Activated CD4-positive, alpha-beta memory T cell treated with anti-CD3 and anti-CD28 coated beads for 36 hours (primary cell): ENCODE results near the gene DYNC1LI2. TPM values are rescaled to one million over a fixed set of nuclear protein-coding genes. Genes with fewer than 3 reads are reported as not detected.
A peak's percentile ranks its signal among the peaks of the same experiment; 100 is the strongest.
"Not testable (repeated sequence)": the region's sequence is repeated elsewhere in the genome, so short reads cannot be mapped to it uniquely, and the experiment has no call there.

ENCODE experiments used
- CTCF ChIA-PET: fragments of 350-600 bp; sonication (Branson Sonifier 250); formaldehyde crosslinking; loops from one replicate; lab custom pipeline; 2021; ENCODE audit warnings: antibody characterized with exemption, inconsistent platforms; lab: Charles Lee
- POLR2A ChIA-PET: fragments of 350-600 bp; sonication (Branson Sonifier 250); formaldehyde crosslinking; loops from one replicate; lab custom pipeline; 2021; ENCODE audit warnings: antibody characterized with exemption; lab: Charles Lee
- DNase-seq: peaks from one replicate; pipeline ENCODE4 v3.0.0-alpha.2; 2020
- H3K27ac Mint-ChIP-seq: one replicate; pipeline ENCODE4 v1.8.0; 2021; ENCODE audit warnings: mixed read lengths
- H3K27me3 Mint-ChIP-seq: one replicate; pipeline ENCODE4 v1.8.0; 2021; ENCODE audit warnings: mixed read lengths
- H3K36me3 Mint-ChIP-seq: one replicate; pipeline ENCODE4 v1.8.0; 2021; ENCODE audit warnings: mixed read lengths
- H3K4me1 Mint-ChIP-seq: one replicate; pipeline ENCODE4 v1.8.0; 2021; ENCODE audit warnings: low read depth, mixed read lengths
- H3K4me3 Mint-ChIP-seq: one replicate; pipeline ENCODE4 v1.8.0; 2021; ENCODE audit warnings: mild to moderate bottlenecking, mixed read lengths
- H3K9me3 Mint-ChIP-seq: one replicate; pipeline ENCODE4 v1.8.0; 2021; ENCODE audit warnings: mixed read lengths
- intact Hi-C: fragments of 100-400 bp; cut with micrococcal nuclease; formaldehyde crosslinking; loops from one replicate; pipeline ENCODE4 v1.15.1; 2023
- total RNA-seq, 2 experiments: library from RNA; stranded (reverse); gene quantifications; one replicate each; pipeline ENCODE4 v1.2.3, GENCODE V29; 2021

DYNC1LI2 gene
- 10 to 100 TPM; 37.9 to 39.1 TPM for total RNA-seq

- H3K36me3 Mint-ChIP-seq = peaks cover 16% of the 10 kb centered on the region
- POLR2A ChIA-PET = interaction anchor here (2.6 kb wide), 1 partner anchor 80 kb away, joined by 6 read pairs; the partner anchor contains the start of gene NAE1
- H3K4me3 Mint-ChIP-seq = peak within 1 kb of the TSS; percentile 83
- peaks cover 37% of the 10 kb centered on the region for H3K4me1 Mint-ChIP-seq
- CTCF ChIA-PET = interaction anchor here (0.6 to 2.5 kb wide), 29 partner anchors 10 to 346 kb away, joined by 3 to 29 read pairs (median 4); partner anchors contain the start of genes NAE1 and PDP2
- no peaks in the 10 kb centered on the region for H3K9me3 Mint-ChIP-seq
- peaks cover 4% of the 10 kb centered on the region for H3K27me3 Mint-ChIP-seq
- H3K27ac Mint-ChIP-seq = peak within 1 kb of the TSS; percentile 74
- intact Hi-C loops = loop anchor here (2.0 to 5.0 kb wide), 4 partner anchors 54 to 189 kb away; partner anchors contain the start of gene CMTM4
- peak; percentile 84 for DNase-seq
Observed at GRCh38 chr16:66751303-66751991, at the start of gene DYNC1LI2. TSS of gene DYNC1LI2 (minus strand) at chr16:66751609. CDS start at chr16:66751591, 18 bp downstream.

- H3K27ac Mint-ChIP-seq = no peak overlapping the region
- H3K9me3 Mint-ChIP-seq = no peaks in the 10 kb centered on the region
- POLR2A ChIA-PET = no interaction called here
- intact Hi-C loops = no loop called here
- DNase-seq = no peak
- no peaks in the 10 kb centered on the region for H3K27me3 Mint-ChIP-seq
- peaks cover 25% of the 10 kb centered on the region for H3K36me3 Mint-ChIP-seq
- no peak overlapping the region for H3K4me3 Mint-ChIP-seq
- H3K4me1 Mint-ChIP-seq = no peaks in the 10 kb centered on the region
- CTCF ChIA-PET = no interaction called here
Observed at GRCh38 chr16:66800856-66801255, 49.4 kb upstream of the DYNC1LI2 start.

DNA sequence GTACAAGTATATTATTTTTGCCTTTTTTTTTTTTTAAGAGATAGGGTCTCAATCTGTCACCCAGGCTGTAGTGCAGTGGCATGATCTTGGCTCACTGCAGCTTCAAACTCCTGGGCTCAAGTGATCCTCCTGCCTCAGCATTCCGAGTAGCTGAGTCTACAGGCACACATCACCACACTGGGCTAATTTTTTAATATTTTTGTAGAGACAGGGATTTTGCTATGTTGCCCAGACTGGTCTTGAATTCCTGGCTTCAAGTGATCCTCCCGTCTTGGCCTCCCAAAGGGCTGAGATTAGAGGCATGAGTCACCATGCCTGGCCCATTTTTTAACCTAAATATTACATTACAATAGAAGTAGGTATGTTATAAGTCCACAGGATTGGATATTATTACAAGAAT is 46.8 kb upstream of the DYNC1LI2 start:
- no peaks in the 10 kb centered on the region for H3K4me1 Mint-ChIP-seq
- ChIA-PET POLR2A (no interaction called here), CTCF (no interaction called here)
- H3K27me3 Mint-ChIP-seq = no peaks in the 10 kb centered on the region
- no peaks in the 10 kb centered on the region for H3K9me3 Mint-ChIP-seq
- intact Hi-C loops = no loop called here
- no peak for DNase-seq
- H3K36me3 Mint-ChIP-seq = peaks cover 7% of the 10 kb centered on the region
- H3K4me3 Mint-ChIP-seq = no peak overlapping the region
- H3K27ac Mint-ChIP-seq = no peak overlapping the region

DNA sequence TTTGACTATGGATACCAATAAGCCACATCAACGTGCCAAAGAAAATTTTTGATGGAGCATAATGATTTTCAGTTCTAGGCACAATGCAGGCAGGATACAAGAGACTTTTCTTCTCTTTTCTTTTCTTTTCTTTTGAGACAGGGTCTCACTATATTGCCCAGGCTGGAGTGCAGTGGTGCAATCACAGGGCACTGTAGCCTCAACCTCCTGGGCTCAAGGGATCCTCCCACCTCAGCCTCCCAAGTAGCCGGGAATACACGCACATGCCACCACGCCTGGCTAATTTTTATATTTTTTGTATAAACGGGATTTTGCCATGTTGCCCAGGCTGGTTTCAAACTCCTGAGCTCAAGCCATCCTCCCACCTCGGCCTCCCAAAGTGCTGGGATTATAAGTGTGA is 42.6 kb upstream of the DYNC1LI2 start:
- intact Hi-C loops, H3K27me3 Mint-ChIP-seq, H3K4me3 Mint-ChIP-seq, H3K9me3 Mint-ChIP-seq, CTCF ChIA-PET, H3K4me1 Mint-ChIP-seq, DNase-seq, POLR2A ChIA-PET, H3K36me3 Mint-ChIP-seq, H3K27ac Mint-ChIP-seq: not testable (repeated sequence)

- intact Hi-C loops = no loop called here
- ChIA-PET POLR2A (no interaction called here), CTCF (no interaction called here)
- no peak for DNase-seq
- Mint-ChIP-seq H3K9me3 (no peaks in the 10 kb centered on the region), H3K27me3 (no peaks in the 10 kb centered on the region), H3K4me1 (no peaks in the 10 kb centered on the region), H3K36me3 (no peaks in the 10 kb centered on the region), H3K27ac (no peak overlapping the region), H3K4me3 (no peak overlapping the region)
Observed at GRCh38 chr16:66790130-66790733, 38.8 kb upstream of the DYNC1LI2 start.

- Mint-ChIP-seq H3K27ac (no peak overlapping the region), H3K27me3 (no peaks in the 10 kb centered on the region), H3K4me1 (no peaks in the 10 kb centered on the region), H3K36me3 (no peaks in the 10 kb centered on the region), H3K4me3 (no peak overlapping the region), H3K9me3 (no peaks in the 10 kb centered on the region)
- ChIA-PET POLR2A (no interaction called here), CTCF (no interaction called here)
- no peak for DNase-seq
- intact Hi-C loops = no loop called here
Observed at GRCh38 chr16:66787427-66787826, 36.0 kb upstream of the DYNC1LI2 start.

GRCh38 chr16:66786551-66786950 is 35.1 kb upstream of the DYNC1LI2 start:
- Mint-ChIP-seq H3K9me3 (no peaks in the 10 kb centered on the region), H3K36me3 (no peaks in the 10 kb centered on the region), H3K27me3 (no peaks in the 10 kb centered on the region), H3K4me1 (no peaks in the 10 kb centered on the region), H3K4me3 (no peak overlapping the region), H3K27ac (no peak overlapping the region)
- ChIA-PET POLR2A (no interaction called here), CTCF (no interaction called here)
- intact Hi-C loops = no loop called here
- no peak for DNase-seq

- Mint-ChIP-seq H3K36me3 (no peaks in the 10 kb centered on the region), H3K27me3 (no peaks in the 10 kb centered on the region), H3K4me1 (no peaks in the 10 kb centered on the region), H3K9me3 (no peaks in the 10 kb centered on the region), H3K27ac (no peak overlapping the region), H3K4me3 (no peak overlapping the region)
- intact Hi-C loops = no loop called here
- ChIA-PET CTCF (no interaction called here), POLR2A (no interaction called here)
- DNase-seq = no peak
Observed at GRCh38 chr16:66776457-66776856, 25.0 kb upstream of the DYNC1LI2 start.

DNA sequence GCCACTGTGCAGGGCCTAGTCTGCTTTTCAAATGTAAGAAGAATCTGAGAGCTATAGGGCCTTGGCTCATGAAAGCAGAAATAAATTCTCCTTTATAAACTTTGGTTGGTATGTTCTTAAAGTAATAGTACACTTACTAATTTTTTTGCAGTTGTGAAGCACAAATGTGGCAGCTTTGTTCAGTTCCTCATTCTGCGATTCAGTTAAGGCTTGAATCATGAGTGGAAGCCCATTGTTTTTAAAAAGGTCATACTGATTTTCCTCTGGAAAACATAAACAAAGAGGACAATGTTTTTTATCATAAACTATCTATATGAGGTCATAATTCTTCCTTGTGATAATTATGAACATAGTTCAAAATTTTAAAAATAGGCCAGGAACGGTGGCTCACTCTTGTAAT is 23.6 kb upstream of the DYNC1LI2 start:
- intact Hi-C loops = no loop called here
- Mint-ChIP-seq H3K4me1 (no peaks in the 10 kb centered on the region), H3K27ac (no peak overlapping the region), H3K4me3 (no peak overlapping the region), H3K36me3 (no peaks in the 10 kb centered on the region), H3K27me3 (no peaks in the 10 kb centered on the region), H3K9me3 (no peaks in the 10 kb centered on the region)
- ChIA-PET CTCF (interaction anchor here (0.6 kb wide), 1 partner anchor 13 kb away, joined by 4 read pairs; no protein-coding TSS in a partner anchor), POLR2A (no interaction called here)
- DNase-seq = no peak

- no peaks in the 10 kb centered on the region for H3K36me3 Mint-ChIP-seq
- intact Hi-C loops = no loop called here
- H3K4me1 Mint-ChIP-seq = no peaks in the 10 kb centered on the region
- H3K4me3 Mint-ChIP-seq = no peak overlapping the region
- H3K27ac Mint-ChIP-seq = no peak overlapping the region
- no peaks in the 10 kb centered on the region for H3K9me3 Mint-ChIP-seq
- POLR2A ChIA-PET = no interaction called here
- CTCF ChIA-PET = no interaction called here
- no peak for DNase-seq
- H3K27me3 Mint-ChIP-seq = no peaks in the 10 kb centered on the region
Observed at GRCh38 chr16:66758086-66758485, 6.7 kb upstream of the DYNC1LI2 start.

- CTCF ChIA-PET = interaction anchor here (1.6 to 2.2 kb wide), 3 partner anchors 14 to 75 kb away, joined by 5 to 11 read pairs (median 5); partner anchors contain the start of gene NAE1
- POLR2A ChIA-PET = no interaction called here
- H3K27me3 Mint-ChIP-seq = peaks cover 4% of the 10 kb centered on the region
- H3K36me3 Mint-ChIP-seq = no peaks in the 10 kb centered on the region
- DNase-seq = no peak
- no peak overlapping the region for H3K4me3 Mint-ChIP-seq
- no peak overlapping the region for H3K27ac Mint-ChIP-seq
- intact Hi-C loops = loop anchor here (5.0 kb wide), 3 partner anchors 58 to 193 kb away; partner anchors contain the start of gene CMTM4
- H3K9me3 Mint-ChIP-seq = no peaks in the 10 kb centered on the region
- peaks cover 14% of the 10 kb centered on the region for H3K4me1 Mint-ChIP-seq
Observed at GRCh38 chr16:66754819-66755218, 3.4 kb upstream of the DYNC1LI2 start.

GRCh38 chr16:66754211-66754610 is 2.8 kb upstream of the DYNC1LI2 start:
- intact Hi-C loops = loop anchor here (5.0 kb wide), 3 partner anchors 57 to 192 kb away; partner anchors contain the start of gene CMTM4
- Mint-ChIP-seq H3K27ac (no peak overlapping the region), H3K36me3 (peaks cover 2% of the 10 kb centered on the region), H3K4me1 (peaks cover 20% of the 10 kb centered on the region), H3K9me3 (no peaks in the 10 kb centered on the region), H3K27me3 (peaks cover 4% of the 10 kb centered on the region), H3K4me3 (no peak overlapping the region)
- POLR2A ChIA-PET = no interaction called here
- CTCF ChIA-PET = interaction anchor here (0.9 kb wide), 1 partner anchor 76 kb away, joined by 3 read pairs; the partner anchor contains the start of gene NAE1
- DNase-seq = no peak
